GM12878 (cell line): Measurements from ENCODE around the gene UROC1. TPM values are rescaled to one million over a fixed set of nuclear protein-coding genes. Genes with fewer than 3 reads are reported as not detected.

Experiments used
- IKZF1 ChIP-seq: fragments of 450-650 bp; conservative IDR thresholded peaks from 2 replicates; pipeline ENCODE4 v1.6.1; 2017; ENCODE audit warnings: antibody characterized with exemption, mild to moderate bottlenecking
- KLF5 ChIP-seq: fragments of 450-650 bp; IDR thresholded peaks from 2 replicates; pipeline ENCODE4 v1.6.1; 2014; ENCODE audit warnings: mild to moderate bottlenecking; ENCODE audit not compliant: partially characterized antibody
- POLR2AphosphoS2 ChIP-seq: IDR thresholded peaks from 2 replicates; pipeline ENCODE4 v1.6.1; 2011; ENCODE audit warnings: low read depth, mild to moderate bottlenecking, low read length, improper control_type of control experiment, moderate library complexity
- polyA plus RNA-seq, 11 experiments: library from polyadenylated mRNA; depleted of rRNA in 4 of 11; unstranded in 6 of 11; stranded (reverse) in 5 of 11; fragments of >200 nt; fragmentation: Nextera tagmentation in 4 of 11; fragmentation: Illumina TruSeq in 1 of 11; extraction: Ambion mirVana in 4 of 11; extraction: Trizol in 1 of 11; gene quantifications; 1 replicate in 1 of 11; 2 replicates in 10 of 11; pipeline versions ENCODE4 v1.2.1 to v1.2.3, GENCODE V29; 2011 to 2016; ENCODE audit warnings: inconsistent platforms in 2 of 11, missing spikeins in 2 of 11, low read depth in 1 of 11
- total RNA-seq, 4 experiments: library from RNA; depleted of rRNA in 3 of 4; stranded (reverse); fragments of >200 nt in 3 of 4; fragmentation: Illumina TruSeq in 1 of 4; extraction: Trizol in 1 of 4; gene quantifications; 2 replicates each; pipeline versions ENCODE4 v1.2.1 to v1.2.3, GENCODE V29; 2013 to 2021
- TF ChIP-seq, protein P1 (sequence below): IDR thresholded peaks from 2 replicates; pipeline ENCODE4 v1.6.1; 2011; ENCODE audit warnings: borderline replicate concordance, low read depth, mild to moderate bottlenecking, moderate library complexity, low read length; ENCODE audit not compliant: insufficient read depth, poor library complexity, severe bottlenecking
- TF ChIP-seq, protein P2 (sequence below): fragments of 150-350 bp; IDR thresholded peaks from 2 replicates; pipeline ENCODE4 v1.6.1; 2014; ENCODE audit warnings: mild to moderate bottlenecking, low read depth, low read length
- TF ChIP-seq, protein P3 (sequence below): IDR thresholded peaks from 2 replicates; pipeline ENCODE4 v1.6.1; 2011; ENCODE audit warnings: mild to moderate bottlenecking, low read depth, low read length, moderate library complexity; ENCODE audit not compliant: insufficient replicate concordance
- TF ChIP-seq, protein P4 (sequence below): IDR thresholded peaks from 2 replicates; pipeline ENCODE4 v1.6.1; 2011; ENCODE audit warnings: low read depth, mild to moderate bottlenecking, low read length, moderate library complexity, borderline replicate concordance; ENCODE audit errors: extremely low read depth

UROC1 gene
- total and polyA plus RNA-seq, 10 of the 15 experiments (the other 5 are each of a cell fraction or from before 2014, with no cell fraction given) = 0.04 TPM; not detected in 9

DNA sequence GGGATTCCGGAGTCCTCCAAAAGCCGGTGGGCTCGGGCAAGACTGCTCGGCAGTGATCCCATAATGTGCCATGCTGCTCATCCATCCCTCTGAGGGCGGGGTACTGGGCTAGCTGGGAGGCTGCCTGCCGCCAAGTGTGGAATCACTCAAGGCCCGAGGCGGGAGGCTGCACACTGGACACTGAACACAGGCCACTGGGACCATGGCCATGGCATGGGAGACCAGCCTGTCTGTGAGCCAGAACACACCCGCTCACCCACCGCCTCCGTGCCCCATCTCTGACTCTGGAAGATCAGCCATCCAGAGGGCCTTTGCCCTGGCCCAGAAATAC lies 39.8 kb upstream of the UROC1 start (continued):
- TF ChIP-seq, protein P1, sequence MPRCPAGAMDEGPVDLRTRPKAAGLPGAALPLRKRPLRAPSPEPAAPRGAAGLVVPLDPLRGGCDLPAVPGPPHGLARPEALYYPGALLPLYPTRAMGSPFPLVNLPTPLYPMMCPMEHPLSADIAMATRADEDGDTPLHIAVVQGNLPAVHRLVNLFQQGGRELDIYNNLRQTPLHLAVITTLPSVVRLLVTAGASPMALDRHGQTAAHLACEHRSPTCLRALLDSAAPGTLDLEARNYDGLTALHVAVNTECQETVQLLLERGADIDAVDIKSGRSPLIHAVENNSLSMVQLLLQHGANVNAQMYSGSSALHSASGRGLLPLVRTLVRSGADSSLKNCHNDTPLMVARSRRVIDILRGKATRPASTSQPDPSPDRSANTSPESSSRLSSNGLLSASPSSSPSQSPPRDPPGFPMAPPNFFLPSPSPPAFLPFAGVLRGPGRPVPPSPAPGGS = no peak
- TF ChIP-seq POLR2AphosphoS2 (no peak), IKZF1 (no peak), KLF5 (no peak)
- TF ChIP-seq, protein P2, sequence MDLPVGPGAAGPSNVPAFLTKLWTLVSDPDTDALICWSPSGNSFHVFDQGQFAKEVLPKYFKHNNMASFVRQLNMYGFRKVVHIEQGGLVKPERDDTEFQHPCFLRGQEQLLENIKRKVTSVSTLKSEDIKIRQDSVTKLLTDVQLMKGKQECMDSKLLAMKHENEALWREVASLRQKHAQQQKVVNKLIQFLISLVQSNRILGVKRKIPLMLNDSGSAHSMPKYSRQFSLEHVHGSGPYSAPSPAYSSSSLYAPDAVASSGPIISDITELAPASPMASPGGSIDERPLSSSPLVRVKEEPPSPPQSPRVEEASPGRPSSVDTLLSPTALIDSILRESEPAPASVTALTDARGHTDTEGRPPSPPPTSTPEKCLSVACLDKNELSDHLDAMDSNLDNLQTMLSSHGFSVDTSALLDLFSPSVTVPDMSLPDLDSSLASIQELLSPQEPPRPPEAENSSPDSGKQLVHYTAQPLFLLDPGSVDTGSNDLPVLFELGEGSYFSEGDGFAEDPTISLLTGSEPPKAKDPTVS = no peak
- TF ChIP-seq, protein P3, sequence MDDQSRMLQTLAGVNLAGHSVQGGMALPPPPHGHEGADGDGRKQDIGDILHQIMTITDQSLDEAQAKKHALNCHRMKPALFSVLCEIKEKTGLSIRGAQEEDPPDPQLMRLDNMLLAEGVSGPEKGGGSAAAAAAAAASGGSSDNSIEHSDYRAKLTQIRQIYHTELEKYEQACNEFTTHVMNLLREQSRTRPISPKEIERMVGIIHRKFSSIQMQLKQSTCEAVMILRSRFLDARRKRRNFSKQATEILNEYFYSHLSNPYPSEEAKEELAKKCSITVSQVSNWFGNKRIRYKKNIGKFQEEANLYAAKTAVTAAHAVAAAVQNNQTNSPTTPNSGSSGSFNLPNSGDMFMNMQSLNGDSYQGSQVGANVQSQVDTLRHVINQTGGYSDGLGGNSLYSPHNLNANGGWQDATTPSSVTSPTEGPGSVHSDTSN = no peak
- TF ChIP-seq, protein P4, sequence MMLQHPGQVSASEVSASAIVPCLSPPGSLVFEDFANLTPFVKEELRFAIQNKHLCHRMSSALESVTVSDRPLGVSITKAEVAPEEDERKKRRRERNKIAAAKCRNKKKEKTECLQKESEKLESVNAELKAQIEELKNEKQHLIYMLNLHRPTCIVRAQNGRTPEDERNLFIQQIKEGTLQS = no peak
- TF ChIP-seq, all 136 proteins: peak for 0
